Measurements from ENCODE around the gene ADAM23.
"Not testable (repeated sequence)": the region's sequence is repeated elsewhere in the genome, so short reads cannot be mapped to it uniquely, and the experiment has no call there.

ADAM23 gene, protein sequence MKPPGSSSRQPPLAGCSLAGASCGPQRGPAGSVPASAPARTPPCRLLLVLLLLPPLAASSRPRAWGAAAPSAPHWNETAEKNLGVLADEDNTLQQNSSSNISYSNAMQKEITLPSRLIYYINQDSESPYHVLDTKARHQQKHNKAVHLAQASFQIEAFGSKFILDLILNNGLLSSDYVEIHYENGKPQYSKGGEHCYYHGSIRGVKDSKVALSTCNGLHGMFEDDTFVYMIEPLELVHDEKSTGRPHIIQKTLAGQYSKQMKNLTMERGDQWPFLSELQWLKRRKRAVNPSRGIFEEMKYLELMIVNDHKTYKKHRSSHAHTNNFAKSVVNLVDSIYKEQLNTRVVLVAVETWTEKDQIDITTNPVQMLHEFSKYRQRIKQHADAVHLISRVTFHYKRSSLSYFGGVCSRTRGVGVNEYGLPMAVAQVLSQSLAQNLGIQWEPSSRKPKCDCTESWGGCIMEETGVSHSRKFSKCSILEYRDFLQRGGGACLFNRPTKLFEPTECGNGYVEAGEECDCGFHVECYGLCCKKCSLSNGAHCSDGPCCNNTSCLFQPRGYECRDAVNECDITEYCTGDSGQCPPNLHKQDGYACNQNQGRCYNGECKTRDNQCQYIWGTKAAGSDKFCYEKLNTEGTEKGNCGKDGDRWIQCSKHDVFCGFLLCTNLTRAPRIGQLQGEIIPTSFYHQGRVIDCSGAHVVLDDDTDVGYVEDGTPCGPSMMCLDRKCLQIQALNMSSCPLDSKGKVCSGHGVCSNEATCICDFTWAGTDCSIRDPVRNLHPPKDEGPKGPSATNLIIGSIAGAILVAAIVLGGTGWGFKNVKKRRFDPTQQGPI

DNA sequence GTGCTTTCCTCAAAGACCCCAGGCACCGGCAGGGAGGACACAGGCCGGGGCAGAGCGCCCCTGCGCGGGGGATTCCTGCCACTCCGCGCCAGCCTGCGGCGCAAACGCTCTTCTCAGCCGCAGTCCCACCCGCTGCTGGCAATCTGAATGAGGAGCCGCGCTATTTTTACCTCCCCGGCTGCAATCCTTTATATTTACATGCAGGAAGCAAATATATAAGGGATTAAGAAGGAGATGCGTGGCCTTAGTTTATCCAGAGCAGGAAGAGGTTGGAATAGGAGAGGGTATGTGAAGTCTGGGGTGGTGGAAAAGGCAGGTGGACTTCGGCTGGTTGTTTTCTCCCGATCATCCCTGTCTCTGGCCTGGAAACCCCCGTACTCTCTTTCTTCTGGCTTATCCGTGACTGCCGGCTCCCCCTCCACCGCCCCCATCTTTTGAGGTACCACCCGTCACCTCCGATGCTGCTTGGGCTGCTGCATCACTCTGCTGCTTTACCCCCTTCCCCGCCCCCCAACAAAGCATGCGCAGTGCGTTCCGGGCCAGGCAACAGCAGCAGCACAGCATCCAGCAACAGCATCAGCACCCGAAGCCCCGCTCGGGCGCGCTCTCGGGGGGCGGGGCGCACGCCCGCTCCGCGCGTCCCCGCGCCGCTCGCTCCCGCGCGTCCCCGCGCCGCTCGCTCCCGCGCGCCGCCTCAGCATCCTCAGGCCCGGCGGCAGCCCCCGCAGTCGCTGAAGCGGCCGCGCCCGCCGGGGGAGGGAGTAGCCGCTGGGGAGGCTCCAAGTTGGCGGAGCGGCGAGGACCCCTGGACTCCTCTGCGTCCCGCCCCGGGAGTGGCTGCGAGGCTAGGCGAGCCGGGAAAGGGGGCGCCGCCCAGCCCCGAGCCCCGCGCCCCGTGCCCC, at the start of gene ADAM23:
Gene ADAM23, plus strand, starts transcription at position 700 of the 902 bp plus-strand sequence. CDS start 335 bp downstream, outside the sequence.
- peak; percentile 6 for DNase-seq
- in situ Hi-C loops (cut with MboI; ENCODE audit: low pct_unique_long_range_greater_than_20kb, low sequenced_read_pairs), result no loop called here

GRCh38 chr2:206396211-206396610, 47.1 kb upstream of the ADAM23 start:
- in situ Hi-C loops (cut with MboI; ENCODE audit: low pct_unique_long_range_greater_than_20kb, low sequenced_read_pairs), result no loop called here

GRCh38 chr2:206402956-206403569, 40.3 kb upstream of the ADAM23 start:
- DNase-seq; in situ Hi-C loops (cut with MboI; ENCODE audit: low pct_unique_long_range_greater_than_20kb, low sequenced_read_pairs): not testable (repeated sequence)

More at GRCh38 chr2:206396211-206396610, 47.1 kb upstream of the ADAM23 start:
- no peak for DNase-seq

DNA sequence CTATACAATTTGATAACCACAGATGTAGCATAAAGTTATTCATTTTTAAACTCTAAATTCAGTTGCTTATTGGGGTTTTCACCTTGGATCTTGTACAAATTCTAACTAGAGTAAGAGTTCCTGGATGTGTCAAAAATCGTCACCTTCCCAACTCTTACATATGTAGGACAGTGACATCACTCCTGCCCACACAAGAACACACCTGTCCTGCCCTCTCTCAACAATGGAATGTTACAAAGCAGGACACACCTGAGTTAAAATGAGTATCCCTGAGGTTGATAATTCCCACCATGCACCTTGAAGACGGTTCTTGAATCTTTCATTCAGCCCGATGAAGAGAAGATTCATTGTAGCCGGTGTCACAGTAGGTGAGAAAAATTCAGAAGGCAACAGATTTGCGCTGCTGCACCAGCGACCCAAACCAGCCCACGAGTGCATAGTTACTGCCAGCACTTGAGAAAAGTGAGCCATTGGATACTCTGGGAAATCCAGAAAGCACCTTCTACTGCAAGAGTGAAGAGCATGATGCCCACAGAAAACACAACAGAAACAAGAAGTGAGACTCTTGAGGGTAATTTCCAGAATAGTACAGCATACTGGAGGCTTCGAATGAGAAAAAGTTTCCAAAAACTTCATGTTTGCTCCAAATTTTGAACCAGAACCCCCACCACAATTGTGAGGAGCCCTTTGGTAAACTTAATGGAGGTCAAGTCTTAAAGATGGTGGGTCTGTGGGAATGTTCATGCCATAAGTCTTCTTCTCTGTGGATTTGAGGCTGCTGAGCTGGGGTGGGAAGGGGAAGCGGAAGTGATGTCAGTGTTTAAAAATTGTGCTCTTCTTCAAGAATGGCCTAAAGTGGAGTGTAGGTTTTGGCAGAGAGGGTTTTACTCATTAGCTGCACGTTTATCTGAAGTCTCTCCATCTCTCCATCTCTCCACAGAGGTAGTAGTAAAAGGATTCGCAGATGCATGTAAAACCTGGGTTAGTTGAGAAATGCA, 34.7 kb upstream of the ADAM23 start:
- DNase-seq, result no peak
- in situ Hi-C loops (cut with MboI; ENCODE audit: low pct_unique_long_range_greater_than_20kb, low sequenced_read_pairs), result no loop called here

- in situ Hi-C loops (cut with MboI; ENCODE audit: low pct_unique_long_range_greater_than_20kb, low sequenced_read_pairs), result no loop called here
- DNase-seq, result no peak
Observed at GRCh38 chr2:206410714-206411113, 32.6 kb upstream of the ADAM23 start.

GRCh38 chr2:206415618-206416243, 27.6 kb upstream of the ADAM23 start:
- in situ Hi-C loops (cut with MboI; ENCODE audit: low pct_unique_long_range_greater_than_20kb, low sequenced_read_pairs), result no loop called here
- no peak for DNase-seq

DNA sequence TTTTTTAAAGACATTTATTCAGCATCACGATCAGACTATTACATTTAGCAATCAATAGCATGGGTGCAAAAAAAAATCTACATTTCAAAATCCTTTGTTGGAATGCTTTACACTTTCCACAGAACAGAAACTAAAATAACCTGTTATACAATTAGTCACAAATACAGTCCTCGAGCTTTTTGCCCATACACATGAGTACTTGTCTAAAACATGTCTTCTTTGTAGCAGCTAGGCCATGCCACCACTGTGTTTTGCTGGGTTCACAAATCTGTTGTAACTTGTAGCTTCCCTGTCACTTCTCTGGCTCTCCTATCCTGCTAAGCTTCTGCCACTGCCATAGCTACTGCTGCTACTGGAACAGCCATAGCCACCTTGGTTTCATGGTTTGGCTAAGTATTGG, 24.4 kb upstream of the ADAM23 start:
- no peak for DNase-seq
- in situ Hi-C loops (cut with MboI; ENCODE audit: low pct_unique_long_range_greater_than_20kb, low sequenced_read_pairs), result no loop called here

DNA sequence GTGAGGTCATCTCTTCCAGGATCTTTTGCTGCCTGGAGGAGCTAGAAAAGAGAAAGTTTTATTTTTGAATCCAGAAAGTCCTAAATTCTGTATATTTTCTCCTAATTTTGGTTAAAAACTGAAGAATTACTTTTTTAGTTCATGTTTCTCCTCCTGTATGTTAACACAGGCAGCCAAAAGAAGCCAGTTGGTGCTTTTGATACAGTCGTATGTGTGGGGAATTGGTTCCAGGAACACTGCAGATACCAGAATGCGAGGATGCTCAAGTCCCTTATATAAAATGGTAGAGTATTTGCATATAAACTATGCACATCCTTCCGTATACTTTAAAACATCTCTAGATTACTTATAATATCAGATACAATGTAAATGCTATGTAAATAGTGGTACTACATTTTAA, 22.6 kb upstream of the ADAM23 start:
- in situ Hi-C loops (cut with MboI; ENCODE audit: low pct_unique_long_range_greater_than_20kb, low sequenced_read_pairs), result no loop called here
- no peak for DNase-seq

DNA sequence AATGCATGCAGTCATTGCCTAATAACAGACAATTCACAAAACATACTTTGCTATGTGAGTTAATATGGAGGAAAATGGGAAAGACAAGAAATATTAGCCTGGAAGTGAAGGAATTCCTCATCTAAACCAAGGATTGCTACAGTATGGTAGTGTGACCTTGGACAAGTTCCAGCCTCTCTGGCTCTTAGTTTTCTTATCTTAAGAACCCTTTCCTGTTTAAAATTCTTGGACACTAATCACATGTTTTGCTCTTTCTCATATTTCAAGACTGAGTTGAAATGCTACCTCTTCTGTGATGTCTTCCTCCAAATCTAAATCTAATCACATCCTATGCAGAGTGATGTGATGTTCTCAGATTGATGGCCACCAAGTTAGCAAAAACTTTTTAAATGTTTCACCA, 20.8 kb upstream of the ADAM23 start:
- in situ Hi-C loops (cut with MboI; ENCODE audit: low pct_unique_long_range_greater_than_20kb, low sequenced_read_pairs), result no loop called here
- no peak for DNase-seq

- in situ Hi-C loops (cut with MboI; ENCODE audit: low pct_unique_long_range_greater_than_20kb, low sequenced_read_pairs), result no loop called here
- no peak for DNase-seq
Observed at GRCh38 chr2:206423147-206423546, 20.2 kb upstream of the ADAM23 start.

DNA sequence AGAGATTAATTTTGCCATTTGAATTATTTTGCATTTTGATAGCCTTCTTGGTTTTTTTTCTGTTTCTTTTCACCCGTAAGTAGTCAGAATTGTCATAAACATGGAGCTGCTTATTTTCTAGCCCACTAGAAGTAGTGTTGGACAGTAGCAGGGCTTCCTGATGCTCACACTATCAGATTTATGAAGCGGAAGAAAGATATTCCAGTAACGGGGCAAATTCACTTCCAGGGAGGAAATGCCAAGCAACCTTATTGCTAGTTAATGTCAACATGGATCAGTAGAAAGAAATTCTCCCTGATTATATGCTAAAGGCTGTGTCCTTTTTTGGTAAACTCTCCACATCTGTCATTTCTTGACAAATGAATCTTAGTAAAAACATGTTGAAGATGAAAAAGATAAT, 19.2 kb upstream of the ADAM23 start:
- in situ Hi-C loops (cut with MboI; ENCODE audit: low pct_unique_long_range_greater_than_20kb, low sequenced_read_pairs), result no loop called here
- DNase-seq, result no peak

DNA sequence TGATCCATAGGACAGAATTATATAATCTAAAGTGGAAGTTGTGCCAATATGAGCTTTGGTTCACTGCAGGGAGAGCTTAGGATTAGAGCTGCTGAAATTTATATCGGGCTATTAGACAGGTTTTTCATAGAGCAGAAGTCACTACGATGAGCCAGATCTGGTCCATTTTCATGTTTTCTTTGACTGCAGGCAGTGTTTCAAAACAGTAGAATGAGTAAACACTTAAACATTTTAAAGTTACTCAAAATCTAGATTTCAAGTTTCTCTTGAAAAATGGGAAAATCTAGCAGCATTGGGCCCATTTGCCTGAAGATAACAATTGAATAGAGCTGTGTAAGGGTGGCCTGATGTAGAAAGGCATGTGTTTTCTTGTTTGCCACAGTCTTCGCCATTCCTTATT, 14.5 kb upstream of the ADAM23 start:
- in situ Hi-C loops (cut with MboI; ENCODE audit: low pct_unique_long_range_greater_than_20kb, low sequenced_read_pairs), result no loop called here
- no peak for DNase-seq

- in situ Hi-C loops (cut with MboI; ENCODE audit: low pct_unique_long_range_greater_than_20kb, low sequenced_read_pairs), result no loop called here
- DNase-seq, result no peak
Observed at GRCh38 chr2:206430452-206430851, 12.9 kb upstream of the ADAM23 start.

GRCh38 chr2:206431439-206431838, 11.9 kb upstream of the ADAM23 start:
- no peak for DNase-seq
- in situ Hi-C loops (cut with MboI; ENCODE audit: low pct_unique_long_range_greater_than_20kb, low sequenced_read_pairs), result no loop called here

GRCh38 chr2:206432193-206433082, 10.9 kb upstream of the ADAM23 start:
- in situ Hi-C loops (cut with MboI; ENCODE audit: low pct_unique_long_range_greater_than_20kb, low sequenced_read_pairs), result no loop called here
- no peak for DNase-seq

GRCh38 chr2:206433190-206433589, 10.1 kb upstream of the ADAM23 start:
- in situ Hi-C loops (cut with MboI; ENCODE audit: low pct_unique_long_range_greater_than_20kb, low sequenced_read_pairs), result no loop called here
- DNase-seq, result no peak
